ENCODE results near the gene RSBN1.

Gene RSBN1

GRCh38 chr1:113805639-113806038 lies 6.6 kb downstream of the RSBN1 start:
- Histone ChIP-seq H2AFZ (ENCODE audit: low read depth, low read length, severe bottlenecking) (no peak overlapping the region), H3K36me3 (ENCODE audit: low read length) (no peaks in the 10 kb centered on the region), H3F3A (ENCODE audit: insufficient read depth) (no peaks in the 10 kb centered on the region), H3K9ac (ENCODE audit: low read length) (no peak overlapping the region), H3K4me3 (ENCODE audit: insufficient read depth, low read length, poor library complexity, severe bottlenecking) (no peak overlapping the region), H3K79me2 (ENCODE audit: insufficient read depth, low read length) (peaks cover 96% of the 10 kb centered on the region), H4K20me1 (ENCODE audit: low read depth, low read length) (no peaks in the 10 kb centered on the region; the same call in none of the 2 replicates), H3K9me2 (replicated peaks; ENCODE audit: insufficient read depth, low read length) (no peaks in the 10 kb centered on the region), H3K27ac (ENCODE audit: low read depth, low read length) (no peak overlapping the region), H3K27me3 (ENCODE audit: low read length) (no peaks in the 10 kb centered on the region), H3K9me3 (ENCODE audit: insufficient read depth, low read length) (no peaks in the 10 kb centered on the region), H3K4me2 (ENCODE audit: low read depth, low read length, poor library complexity, severe bottlenecking) (no peak overlapping the region)
- TF ChIP-seq CTCF (IDR thresholded peaks at IDR 0.05; ENCODE audit: insufficient read depth, low read length, poor library complexity, severe bottlenecking) (no peak), EZH2phosphoT487 (conservative IDR thresholded peaks at IDR 0.05; ENCODE audit: low read length) (no peak)

GRCh38 chr1:113805256-113805531 lies 7.1 kb downstream of the RSBN1 start:
- Histone ChIP-seq H2AFZ (ENCODE audit: low read depth, low read length, severe bottlenecking) (no peak overlapping the region), H3K36me3 (ENCODE audit: low read length) (no peaks in the 10 kb centered on the region), H3K9ac (ENCODE audit: low read length) (no peak overlapping the region), H3K27ac (ENCODE audit: low read depth, low read length) (no peak overlapping the region), H3K4me2 (ENCODE audit: low read depth, low read length, poor library complexity, severe bottlenecking) (no peak overlapping the region), H3K79me2 (ENCODE audit: insufficient read depth, low read length) (peaks cover 96% of the 10 kb centered on the region), H3K9me3 (ENCODE audit: insufficient read depth, low read length) (no peaks in the 10 kb centered on the region), H3K27me3 (ENCODE audit: low read length) (no peaks in the 10 kb centered on the region), H3K4me3 (ENCODE audit: insufficient read depth, low read length, poor library complexity, severe bottlenecking) (no peak overlapping the region), H4K20me1 (ENCODE audit: low read depth, low read length) (peaks cover 2% of the 10 kb centered on the region), H3K9me2 (replicated peaks; ENCODE audit: insufficient read depth, low read length) (no peaks in the 10 kb centered on the region), H3F3A (ENCODE audit: insufficient read depth) (no peaks in the 10 kb centered on the region)
- TF ChIP-seq CTCF (IDR thresholded peaks at IDR 0.05; ENCODE audit: insufficient read depth, low read length, poor library complexity, severe bottlenecking) (no peak), EZH2phosphoT487 (conservative IDR thresholded peaks at IDR 0.05; ENCODE audit: low read length) (no peak)

- Histone ChIP-seq H3K4me2 (ENCODE audit: low read depth, low read length, poor library complexity, severe bottlenecking) (no peak overlapping the region), H3K4me3 (ENCODE audit: insufficient read depth, low read length, poor library complexity, severe bottlenecking) (no peak overlapping the region), H2AFZ (ENCODE audit: low read depth, low read length, severe bottlenecking) (no peak overlapping the region), H3K9me3 (ENCODE audit: insufficient read depth, low read length) (no peaks in the 10 kb centered on the region), H3K27ac (ENCODE audit: low read depth, low read length) (no peak overlapping the region), H3K79me2 (ENCODE audit: insufficient read depth, low read length) (peaks cover 96% of the 10 kb centered on the region), H3F3A (ENCODE audit: insufficient read depth) (no peaks in the 10 kb centered on the region), H3K36me3 (ENCODE audit: low read length) (no peaks in the 10 kb centered on the region), H3K27me3 (ENCODE audit: low read length) (no peaks in the 10 kb centered on the region), H4K20me1 (ENCODE audit: low read depth, low read length) (peaks cover 8% of the 10 kb centered on the region), H3K9ac (ENCODE audit: low read length) (no peak overlapping the region), H3K9me2 (replicated peaks; ENCODE audit: insufficient read depth, low read length) (no peaks in the 10 kb centered on the region)
- TF ChIP-seq EZH2phosphoT487 (conservative IDR thresholded peaks at IDR 0.05; ENCODE audit: low read length): no peak
- no peak for TF ChIP-seq CTCF (IDR thresholded peaks at IDR 0.05; ENCODE audit: insufficient read depth, low read length, poor library complexity, severe bottlenecking)
Observed at GRCh38 chr1:113804421-113805255, 7.6 kb downstream of the RSBN1 start.
